SK-N-SH (cell line): ENCODE results near the gene DPP10. TPM values are rescaled to one million over a fixed set of nuclear protein-coding genes. Genes with fewer than 3 reads are reported as not detected.

Experiments used
- CTCF ChIA-PET: fragments of 300-600, 350-600 bp; formaldehyde crosslinking; extraction: SDS; loops from one replicate; lab custom pipeline; 2021; lab: Yijun Ruan, JAX
- POLR2A ChIA-PET: fragments of 350-600 bp; sonication (Branson Sonifier 250); formaldehyde crosslinking; extraction: SDS; loops from one replicate; lab custom pipeline; 2020; ENCODE audit warnings: antibody characterized with exemption, inconsistent platforms; lab: Yijun Ruan, JAX
- DNase-seq: peaks from one replicate; pipeline ENCODE4 v3.0.0; 2012
- H2AFZ ChIP-seq: fragments of 200-600 bp; sonication (generic); 2 replicates; pipeline ENCODE4 v1.8.1; 2016; ENCODE audit warnings: antibody characterized with exemption, mild to moderate bottlenecking, low read depth
- H3F3A ChIP-seq: fragments of 200-600 bp; sonication (generic); replicated peaks from 2 replicates; pipeline ENCODE3; 2016; ENCODE audit warnings: antibody characterized with exemption, mild to moderate bottlenecking; ENCODE audit not compliant: insufficient read depth
- H3K27ac ChIP-seq, 2 experiments: fragments of 200-500 bp in 1 of 2; fragments of 200-600 bp in 1 of 2; sonication (Bioruptor generic) in 1 of 2; sonication (generic), shearing (Covaris generic) in 1 of 2; 2 replicates each; pipeline versions ENCODE4 v1.5.1 to v1.6.1; 2014 to 2016; ENCODE audit warnings: low read depth in 2 of 2, inconsistent platforms in 1 of 2, low read length in 1 of 2, mild to moderate bottlenecking in 1 of 2, mixed read lengths in 1 of 2
- H3K27me3 ChIP-seq: fragments of 200-600 bp; sonication (generic), shearing (Covaris generic); 2 replicates; pipeline ENCODE4 v1.6.1; 2016; ENCODE audit warnings: mixed run types; ENCODE audit not compliant: insufficient read depth
- H3K36me3 ChIP-seq, 2 experiments: fragments of 200-500 bp in 1 of 2; fragments of 200-600 bp in 1 of 2; sonication (Bioruptor generic) in 1 of 2; sonication (generic) in 1 of 2; replicated peaks in 1 of 2; 2 replicates each; pipeline versions ENCODE3 to v1.5.1; 2014 to 2016; ENCODE audit warnings: low read length in 1 of 2, mild to moderate bottlenecking in 1 of 2; ENCODE audit not compliant: insufficient read depth in 2 of 2, control insufficient read depth in 1 of 2
- H3K4me1 ChIP-seq, 2 experiments: fragments of 200-500 bp in 1 of 2; fragments of 200-600 bp in 1 of 2; sonication (Bioruptor generic) in 1 of 2; sonication (generic), shearing (Covaris generic) in 1 of 2; 2 replicates each; pipeline versions ENCODE4 v1.5.1 to v1.6.1; 2014 to 2016; ENCODE audit warnings: low read depth in 1 of 2, low read length in 1 of 2, mixed run types in 1 of 2; ENCODE audit not compliant: insufficient read depth in 2 of 2, control insufficient read depth in 1 of 2
- H3K4me2 ChIP-seq: fragments of 200-600 bp; sonication (generic), shearing (Covaris generic); 2 replicates; pipeline ENCODE4 v1.6.1; 2017; ENCODE audit warnings: mixed run types
- H3K4me3 ChIP-seq, 2 experiments: fragments of 200-500 bp in 1 of 2; fragments of 200-600 bp in 1 of 2; sonication (Bioruptor generic) in 1 of 2; sonication (generic), shearing (Covaris generic) in 1 of 2; 2 replicates each; pipeline versions ENCODE4 v1.5.1 to v1.8.1; 2014 to 2016; ENCODE audit warnings: low read depth in 2 of 2, inconsistent platforms in 1 of 2, low read length in 1 of 2, mild to moderate bottlenecking in 1 of 2, mixed read lengths in 1 of 2, moderate library complexity in 1 of 2
- H3K79me2 ChIP-seq: fragments of 200-600 bp; sonication (generic); 2 replicates; pipeline ENCODE4 v1.8.1; 2017; ENCODE audit warnings: mild to moderate bottlenecking; ENCODE audit not compliant: insufficient read depth
- H3K9ac ChIP-seq: fragments of 200-600 bp; sonication (generic); 2 replicates; pipeline ENCODE4 v1.6.1; 2017; ENCODE audit warnings: mixed run types
- H3K9me2 ChIP-seq: fragments of 200-600 bp; sonication (generic); 2 replicates; pipeline ENCODE4 v1.6.1; 2017; ENCODE audit warnings: mixed run types
- H3K9me3 ChIP-seq: fragments of 200-600 bp; sonication (generic); 2 replicates; pipeline ENCODE4 v1.6.1; 2017; ENCODE audit warnings: mixed run types, mild to moderate bottlenecking, moderate library complexity
- H4K20me1 ChIP-seq: fragments of 200-600 bp; sonication (generic); 2 replicates; pipeline ENCODE4 v1.6.1; 2017; ENCODE audit warnings: mild to moderate bottlenecking, mixed run types; ENCODE audit not compliant: insufficient read depth
- CHD2 ChIP-seq: fragments of 150-350 bp; IDR thresholded peaks from 2 replicates; pipeline ENCODE4 v1.6.1; 2018; ENCODE audit warnings: low read length; ENCODE audit not compliant: partially characterized antibody
- EP300 ChIP-seq, 2 experiments: IDR thresholded peaks; 2 replicates each; pipeline versions ENCODE4 v1.4.0 to v1.6.1; 2012; ENCODE audit warnings: borderline replicate concordance in 1 of 2, low read depth in 1 of 2, low read length in 1 of 2
- FOXJ3 ChIP-seq: sonication (generic); formaldehyde crosslinking; IDR thresholded peaks from 2 replicates; pipeline ENCODE4 v1.5.1; 2020; ENCODE audit warnings: mild to moderate bottlenecking, missing genetic modification reagents
- GATA2 ChIP-seq: sonication (generic); formaldehyde crosslinking; IDR thresholded peaks from 2 replicates; pipeline ENCODE4 v1.5.0; 2020; ENCODE audit warnings: mild to moderate bottlenecking, missing genetic modification reagents
- JUND ChIP-seq: IDR thresholded peaks from 2 replicates; pipeline ENCODE4 v1.4.0; 2012
- MAX ChIP-seq: IDR thresholded peaks from 2 replicates; pipeline ENCODE4 v1.4.0; 2012; ENCODE audit warnings: low read depth
- MEF2A ChIP-seq: IDR thresholded peaks from 2 replicates; pipeline ENCODE4 v1.4.0; 2012; ENCODE audit warnings: low read depth, borderline replicate concordance
- MXI1 ChIP-seq: IDR thresholded peaks from 2 replicates; pipeline ENCODE4 v1.6.1; 2012; ENCODE audit warnings: mild to moderate bottlenecking, low read depth, low read length, improper control_type of control experiment
- NFIC ChIP-seq: IDR thresholded peaks from 2 replicates; pipeline ENCODE4 v1.4.0; 2012; ENCODE audit warnings: borderline replicate concordance
- NRF1 ChIP-seq: IDR thresholded peaks from 2 replicates; pipeline ENCODE4 v1.6.1; 2012; ENCODE audit warnings: low read depth, mild to moderate bottlenecking, low read length
- RAD21 ChIP-seq: IDR thresholded peaks from 2 replicates; pipeline ENCODE4 v1.6.1; 2012; ENCODE audit warnings: mild to moderate bottlenecking, low read length
- RXRA ChIP-seq: IDR thresholded peaks from 2 replicates; pipeline ENCODE4 v1.4.0; 2012; ENCODE audit warnings: low read depth, mild to moderate bottlenecking, borderline replicate concordance
- SMC3 ChIP-seq: IDR thresholded peaks from 2 replicates; pipeline ENCODE4 v1.6.1; 2012; ENCODE audit warnings: low read depth, low read length, improper control_type of control experiment
- TAF1 ChIP-seq: IDR thresholded peaks from 2 replicates; pipeline ENCODE4 v1.6.1; 2012; ENCODE audit warnings: low read depth, mild to moderate bottlenecking, low read length, moderate library complexity, borderline replicate concordance
- TEAD4 ChIP-seq: IDR thresholded peaks from 2 replicates; pipeline ENCODE4 v1.4.0; 2012; ENCODE audit warnings: mild to moderate bottlenecking, borderline replicate concordance; ENCODE audit not compliant: insufficient read depth
- WGBS: methylation state at CpG from one replicate; pipeline ENCODE4 v1.1.6; 2017; ENCODE audit warnings: low lambda C conversion rate; 5-methylcytosine and 5-hydroxymethylcytosine counted together
- polyA plus RNA-seq, 3 experiments: library from polyadenylated mRNA; depleted of rRNA; stranded (reverse); fragments of >200 nt; gene quantifications; 2 replicates each; pipeline ENCODE4 v1.2.3, GENCODE V29; 2012
- TF ChIP-seq, protein P1 (sequence below): fragments of 150-350 bp; IDR thresholded peaks from 2 replicates; pipeline ENCODE4 v1.6.1; 2017; ENCODE audit warnings: antibody characterized with exemption, low read length, low read depth, borderline replicate concordance
- TF ChIP-seq, protein P2 (sequence below): fragments of 150-350 bp; IDR thresholded peaks from 2 replicates; pipeline ENCODE4 v1.6.1; 2016; ENCODE audit warnings: mild to moderate bottlenecking, low read depth, low read length
- TF ChIP-seq, protein P3 (sequence below): IDR thresholded peaks from 2 replicates; pipeline ENCODE4 v1.6.1; 2012; ENCODE audit warnings: mild to moderate bottlenecking, low read depth, low read length, moderate library complexity

DPP10 gene
- polyA plus RNA-seq, 1 of the 3 experiments (the other 2 are of a cell fraction) = not detected

GRCh38 chr2:115190459-115190858, 748.0 kb downstream of the DPP10 start:
- DNase-seq = no peak
- ChIA-PET CTCF (interaction anchor here (1.2 kb wide), 1 partner anchor 25 kb away, joined by 4 read pairs; no protein-coding TSS in a partner anchor), POLR2A (no interaction called here)
- no peak overlapping the region for H3K27ac ChIP-seq
- H3K4me2 ChIP-seq = no peak overlapping the region
- TF ChIP-seq, protein P1, sequence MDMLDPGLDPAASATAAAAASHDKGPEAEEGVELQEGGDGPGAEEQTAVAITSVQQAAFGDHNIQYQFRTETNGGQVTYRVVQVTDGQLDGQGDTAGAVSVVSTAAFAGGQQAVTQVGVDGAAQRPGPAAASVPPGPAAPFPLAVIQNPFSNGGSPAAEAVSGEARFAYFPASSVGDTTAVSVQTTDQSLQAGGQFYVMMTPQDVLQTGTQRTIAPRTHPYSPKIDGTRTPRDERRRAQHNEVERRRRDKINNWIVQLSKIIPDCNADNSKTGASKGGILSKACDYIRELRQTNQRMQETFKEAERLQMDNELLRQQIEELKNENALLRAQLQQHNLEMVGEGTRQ = no peak
- no peak for TF ChIP-seq EP300 (IDR thresholded peaks at IDR 0.05; ENCODE audit: borderline replicate concordance in 1 of 2, low read depth in 1 of 2, low read length in 1 of 2)
- no peak for TF ChIP-seq RAD21
- TF ChIP-seq, protein P2, sequence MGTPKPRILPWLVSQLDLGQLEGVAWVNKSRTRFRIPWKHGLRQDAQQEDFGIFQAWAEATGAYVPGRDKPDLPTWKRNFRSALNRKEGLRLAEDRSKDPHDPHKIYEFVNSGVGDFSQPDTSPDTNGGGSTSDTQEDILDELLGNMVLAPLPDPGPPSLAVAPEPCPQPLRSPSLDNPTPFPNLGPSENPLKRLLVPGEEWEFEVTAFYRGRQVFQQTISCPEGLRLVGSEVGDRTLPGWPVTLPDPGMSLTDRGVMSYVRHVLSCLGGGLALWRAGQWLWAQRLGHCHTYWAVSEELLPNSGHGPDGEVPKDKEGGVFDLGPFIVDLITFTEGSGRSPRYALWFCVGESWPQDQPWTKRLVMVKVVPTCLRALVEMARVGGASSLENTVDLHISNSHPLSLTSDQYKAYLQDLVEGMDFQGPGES = no peak
- H4K20me1 ChIP-seq = no peaks in the 10 kb centered on the region
- H3K36me3 ChIP-seq = no peaks in the 10 kb centered on the region
- H3K79me2 ChIP-seq = no peaks in the 10 kb centered on the region
- H2AFZ ChIP-seq = no peak overlapping the region
- no peaks in the 10 kb centered on the region for H3K9me2 ChIP-seq
- 67% methylated on average over 11 of the region's 13 CpGs for WGBS
- H3K9me3 ChIP-seq = no peaks in the 10 kb centered on the region; the same call in 1 of the 2 replicates
- no peak overlapping the region for H3K9ac ChIP-seq
- no peaks in the 10 kb centered on the region for H3K27me3 ChIP-seq
- H3K4me1 ChIP-seq = no peaks in the 10 kb centered on the region
- no peaks in the 10 kb centered on the region for H3F3A ChIP-seq
- no peak overlapping the region for H3K4me3 ChIP-seq

GRCh38 chr2:115194623-115195022, 752.2 kb downstream of the DPP10 start:
- ChIA-PET CTCF (interaction anchor here (2.3 kb wide), 1 partner anchor 29 kb away, joined by 9 read pairs; no protein-coding TSS in a partner anchor), POLR2A (no interaction called here)
- DNase-seq = no peak
- TF ChIP-seq NFIC (no peak), SMC3 (no peak), RXRA (no peak)
- Histone ChIP-seq H2AFZ (no peak overlapping the region), H3K79me2 (no peaks in the 10 kb centered on the region), H3K27ac (no peak overlapping the region), H3K4me3 (no peak overlapping the region), H3K27me3 (no peaks in the 10 kb centered on the region), H3K4me1 (no peaks in the 10 kb centered on the region), H3K9ac (no peak overlapping the region), H3F3A (no peaks in the 10 kb centered on the region), H3K9me3 (no peaks in the 10 kb centered on the region), H3K4me2 (no peak overlapping the region), H3K9me2 (peaks cover 3% of the 10 kb centered on the region; the same call in 1 of the 2 replicates), H3K36me3 (no peaks in the 10 kb centered on the region), H4K20me1 (no peaks in the 10 kb centered on the region)
- 36% methylated on average over 6 of the region's 6 CpGs for WGBS

DNA sequence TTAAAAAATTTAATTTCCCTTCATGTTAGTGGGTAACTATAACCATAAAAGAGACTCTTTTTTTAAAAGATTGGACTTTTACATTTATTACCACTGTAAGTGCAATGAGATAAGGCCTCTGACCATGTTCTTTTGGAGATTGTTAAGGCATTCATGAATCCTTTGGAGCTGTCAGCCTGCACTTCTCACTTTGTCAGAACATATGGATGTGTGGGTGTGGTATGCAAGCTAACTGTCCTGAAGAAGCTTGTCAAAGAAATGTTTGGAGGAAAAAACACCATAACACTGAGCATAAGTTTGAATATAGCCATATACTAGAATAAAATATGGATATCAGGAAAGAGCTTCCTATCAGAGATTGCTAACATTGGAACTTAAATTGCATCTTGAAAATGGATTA, 754.1 kb downstream of the DPP10 start:
- H3K9me2 ChIP-seq = peaks cover 3% of the 10 kb centered on the region; the same call in 1 of the 2 replicates
- TF ChIP-seq, protein P3, sequence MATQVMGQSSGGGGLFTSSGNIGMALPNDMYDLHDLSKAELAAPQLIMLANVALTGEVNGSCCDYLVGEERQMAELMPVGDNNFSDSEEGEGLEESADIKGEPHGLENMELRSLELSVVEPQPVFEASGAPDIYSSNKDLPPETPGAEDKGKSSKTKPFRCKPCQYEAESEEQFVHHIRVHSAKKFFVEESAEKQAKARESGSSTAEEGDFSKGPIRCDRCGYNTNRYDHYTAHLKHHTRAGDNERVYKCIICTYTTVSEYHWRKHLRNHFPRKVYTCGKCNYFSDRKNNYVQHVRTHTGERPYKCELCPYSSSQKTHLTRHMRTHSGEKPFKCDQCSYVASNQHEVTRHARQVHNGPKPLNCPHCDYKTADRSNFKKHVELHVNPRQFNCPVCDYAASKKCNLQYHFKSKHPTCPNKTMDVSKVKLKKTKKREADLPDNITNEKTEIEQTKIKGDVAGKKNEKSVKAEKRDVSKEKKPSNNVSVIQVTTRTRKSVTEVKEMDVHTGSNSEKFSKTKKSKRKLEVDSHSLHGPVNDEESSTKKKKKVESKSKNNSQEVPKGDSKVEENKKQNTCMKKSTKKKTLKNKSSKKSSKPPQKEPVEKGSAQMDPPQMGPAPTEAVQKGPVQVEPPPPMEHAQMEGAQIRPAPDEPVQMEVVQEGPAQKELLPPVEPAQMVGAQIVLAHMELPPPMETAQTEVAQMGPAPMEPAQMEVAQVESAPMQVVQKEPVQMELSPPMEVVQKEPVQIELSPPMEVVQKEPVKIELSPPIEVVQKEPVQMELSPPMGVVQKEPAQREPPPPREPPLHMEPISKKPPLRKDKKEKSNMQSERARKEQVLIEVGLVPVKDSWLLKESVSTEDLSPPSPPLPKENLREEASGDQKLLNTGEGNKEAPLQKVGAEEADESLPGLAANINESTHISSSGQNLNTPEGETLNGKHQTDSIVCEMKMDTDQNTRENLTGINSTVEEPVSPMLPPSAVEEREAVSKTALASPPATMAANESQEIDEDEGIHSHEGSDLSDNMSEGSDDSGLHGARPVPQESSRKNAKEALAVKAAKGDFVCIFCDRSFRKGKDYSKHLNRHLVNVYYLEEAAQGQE = no peak
- TF ChIP-seq NRF1 (no peak), TEAD4 (no peak), GATA2 (no peak), JUND (no peak), MEF2A (no peak), MAX (no peak), MXI1 (no peak), TAF1 (no peak), FOXJ3 (CRISPR knock-in tag) (no peak), CHD2 (no peak)

More for the DNA sequence above, 754.1 kb downstream of the DPP10 start:
- no peak overlapping the region for H3K4me3 ChIP-seq
- no peak overlapping the region for H3K9ac ChIP-seq
- no peaks in the 10 kb centered on the region for H3K4me1 ChIP-seq
- H3K27me3 ChIP-seq = no peaks in the 10 kb centered on the region
- H3K9me3 ChIP-seq = no peaks in the 10 kb centered on the region
- H3F3A ChIP-seq = no peaks in the 10 kb centered on the region
- H2AFZ ChIP-seq = no peak overlapping the region
- CTCF ChIA-PET = interaction anchor here (1.0 kb wide), 2 partner anchors 29 to 31 kb away, joined by 3 read pairs; no protein-coding TSS in a partner anchor
- H3K4me2 ChIP-seq = no peak overlapping the region
- H3K27ac ChIP-seq = no peak overlapping the region
- no peaks in the 10 kb centered on the region for H3K36me3 ChIP-seq
- no peaks in the 10 kb centered on the region for H3K79me2 ChIP-seq
- POLR2A ChIA-PET = no interaction called here
- no peaks in the 10 kb centered on the region for H4K20me1 ChIP-seq
- no peak for DNase-seq
